H1 (cell line): ENCODE data around the gene RASEF. TPM values are rescaled to one million over a fixed set of nuclear protein-coding genes. Genes with fewer than 3 reads are reported as not detected.

Experiments used
- CTCF ChIA-PET: fragments of 300-600 bp; sonication (Branson Sonifier 250); formaldehyde crosslinking; loops from one replicate; lab custom pipeline; 2021; ENCODE audit not compliant: partially characterized antibody; lab: Charles Lee
- POLR2A ChIA-PET: fragments of 300-600 bp; sonication (Branson Sonifier 250); formaldehyde crosslinking; loops from one replicate; lab custom pipeline; 2021; ENCODE audit warnings: inconsistent platforms; ENCODE audit not compliant: partially characterized antibody; lab: Charles Lee
- DNase-seq, 2 experiments: peaks; one replicate each; pipeline versions ENCODE4 v3.0.0 to v3.0.0-alpha.2; 2010 to 2022; ENCODE audit warnings: low spot score in 2 of 2, low read depth in 1 of 2, mixed read lengths in 1 of 2
- FAIRE-seq: peaks from 2 replicates; lab custom pipeline; 2011; peaks lifted over from hg19 to GRCh38; lab: Jason Lieb, UNC
- H2AFZ ChIP-seq: 2 replicates; pipeline ENCODE4 v1.8.1; 2012; ENCODE audit warnings: low read length, inconsistent platforms
- H2AK5ac ChIP-seq: 2 replicates; pipeline ENCODE4 v1.6.1; 2013; ENCODE audit warnings: low read depth, low read length
- H2BK120ac ChIP-seq: replicated peaks from 2 replicates; pipeline ENCODE3; 2013; ENCODE audit warnings: low read depth, low read length, inconsistent platforms
- H2BK12ac ChIP-seq: 2 replicates; pipeline ENCODE4 v1.6.1; 2013; ENCODE audit warnings: low read depth, low read length
- H2BK15ac ChIP-seq: 2 replicates; pipeline ENCODE4 v1.6.1; 2013; ENCODE audit warnings: low read length
- H2BK20ac ChIP-seq: 2 replicates; pipeline ENCODE4 v1.6.1; 2013; ENCODE audit warnings: low read length
- H2BK5ac ChIP-seq: 2 replicates; pipeline ENCODE4 v1.6.1; 2013; ENCODE audit warnings: low read depth, low read length
- H3K14ac ChIP-seq: 2 replicates; pipeline ENCODE4 v1.6.1; 2013; ENCODE audit warnings: inconsistent platforms; ENCODE audit not compliant: insufficient read length
- H3K18ac ChIP-seq: 2 replicates; pipeline ENCODE4 v1.6.1; 2013; ENCODE audit warnings: low read length; ENCODE audit errors: extremely low read depth
- H3K23ac ChIP-seq: 2 replicates; pipeline ENCODE4 v1.6.1; 2013; ENCODE audit warnings: inconsistent platforms; ENCODE audit not compliant: insufficient read length
- H3K23me2 ChIP-seq: 2 replicates; pipeline ENCODE4 v1.6.1; 2013; ENCODE audit warnings: low read depth, low read length
- H3K27ac ChIP-seq: 2 replicates; pipeline ENCODE4 v1.6.1; 2011; ENCODE audit warnings: low read depth, low read length, inconsistent platforms
- H3K27me3 ChIP-seq, 4 experiments: replicated peaks in 1 of 4; 1 replicate in 1 of 4; 2 replicates in 3 of 4; pipeline versions ENCODE4 v1.6.1 to v1.8.1; 2011 to 2013; ENCODE audit warnings: low read length in 3 of 4, mild to moderate bottlenecking in 3 of 4, inconsistent platforms in 2 of 4, mixed read lengths in 2 of 4, moderate library complexity in 1 of 4; ENCODE audit not compliant: control insufficient read depth in 3 of 4, insufficient read depth in 3 of 4; ENCODE audit errors: extremely low read depth in 1 of 4
- H3K36me3 ChIP-seq, 4 experiments: 2 replicates each; pipeline versions ENCODE4 v1.6.1 to v1.8.1; 2011 to 2013; ENCODE audit warnings: mild to moderate bottlenecking in 4 of 4, low read length in 3 of 4, moderate library complexity in 2 of 4, control low read depth in 1 of 4, inconsistent platforms in 1 of 4; ENCODE audit not compliant: insufficient read depth in 4 of 4, control insufficient read depth in 2 of 4
- H3K4ac ChIP-seq: replicated peaks from 2 replicates; pipeline ENCODE3; 2013; ENCODE audit warnings: low read length, low read depth, mixed read lengths, inconsistent platforms; ENCODE audit not compliant: insufficient read length
- H3K4me1 ChIP-seq, 4 experiments: replicated peaks in 1 of 4; 1 replicate in 1 of 4; 2 replicates in 3 of 4; pipeline versions ENCODE4 v1.6.1 to v1.8.1; 2011 to 2013; ENCODE audit warnings: low read length in 3 of 4, inconsistent platforms in 2 of 4, mixed read lengths in 1 of 4; ENCODE audit not compliant: insufficient read depth in 4 of 4, control insufficient read depth in 3 of 4
- H3K4me2 ChIP-seq, 2 experiments: 2 replicates each; pipeline versions ENCODE4 v1.6.1 to v1.8.1; 2011 to 2013; ENCODE audit warnings: low read depth in 2 of 2, low read length in 2 of 2, control low read depth in 1 of 2, inconsistent platforms in 1 of 2, mild to moderate bottlenecking in 1 of 2; ENCODE audit not compliant: insufficient read depth in 1 of 2
- H3K4me3 ChIP-seq, 4 experiments: fragments of 200-600, 300-600 bp in 1 of 4; sonication (generic), shearing (Covaris generic), sonication (Bioruptor Twin) in 1 of 4; 2 replicates each; pipeline versions ENCODE4 v1.5.1 to v1.8.1; 2011 to 2016; ENCODE audit warnings: low read length in 4 of 4, low read depth in 3 of 4, control low read depth in 2 of 4, inconsistent platforms in 2 of 4, mild to moderate bottlenecking in 2 of 4, mixed read lengths in 1 of 4, moderate library complexity in 1 of 4; ENCODE audit not compliant: insufficient read depth in 2 of 4; ENCODE audit errors: extremely low read depth in 1 of 4
- H3K56ac ChIP-seq: replicated peaks from 2 replicates; pipeline ENCODE3; 2013; ENCODE audit warnings: low read depth, mild to moderate bottlenecking, mixed read lengths, low read length, inconsistent platforms; ENCODE audit not compliant: insufficient read length
- H3K79me1 ChIP-seq: 2 replicates; pipeline ENCODE4 v1.6.1; 2013; ENCODE audit warnings: low read depth, low read length, control low read depth
- H3K79me2 ChIP-seq, 2 experiments: 2 replicates each; pipeline versions ENCODE4 v1.6.1 to v1.8.1; 2012 to 2013; ENCODE audit warnings: low read length in 2 of 2, mild to moderate bottlenecking in 2 of 2, inconsistent platforms in 1 of 2; ENCODE audit not compliant: insufficient read depth in 2 of 2, control insufficient read depth in 1 of 2
- H3K9ac ChIP-seq, 4 experiments: replicated peaks in 1 of 4; 1 replicate in 1 of 4; 2 replicates in 3 of 4; pipeline versions ENCODE4 v1.6.1 to v1.8.1; 2011 to 2013; ENCODE audit warnings: low read depth in 3 of 4, low read length in 3 of 4, control low read depth in 2 of 4, mild to moderate bottlenecking in 2 of 4, moderate library complexity in 2 of 4, inconsistent platforms in 1 of 4; ENCODE audit errors: extremely low read depth in 1 of 4
- H3K9me3 ChIP-seq, 2 experiments: 2 replicates each; pipeline versions ENCODE4 v1.6.1 to v1.8.1; 2012 to 2013; ENCODE audit warnings: mild to moderate bottlenecking in 2 of 2, moderate library complexity in 2 of 2, control low read depth in 1 of 2, inconsistent platforms in 1 of 2, low read depth in 1 of 2, low read length in 1 of 2, mixed read lengths in 1 of 2; ENCODE audit not compliant: insufficient read depth in 2 of 2
- H4K20me1 ChIP-seq, 2 experiments: replicated peaks in 1 of 2; 2 replicates each; pipeline versions ENCODE3 to v1.8.1; 2011 to 2013; ENCODE audit warnings: inconsistent platforms in 2 of 2, low read length in 2 of 2, mild to moderate bottlenecking in 1 of 2; ENCODE audit not compliant: insufficient read depth in 2 of 2, control insufficient read depth in 1 of 2
- H4K5ac ChIP-seq: 2 replicates; pipeline ENCODE4 v1.6.1; 2013; ENCODE audit warnings: low read length, low read depth, mixed read lengths, inconsistent platforms; ENCODE audit not compliant: insufficient read length
- H4K8ac ChIP-seq: 2 replicates; pipeline ENCODE4 v1.8.0; 2013; ENCODE audit warnings: mild to moderate bottlenecking, moderate library complexity, low read length, inconsistent platforms; ENCODE audit not compliant: insufficient read depth; ENCODE audit errors: extremely low read depth
- H4K91ac ChIP-seq: replicated peaks from 2 replicates; pipeline ENCODE3; 2013; ENCODE audit warnings: low read length, mixed read lengths, inconsistent platforms; ENCODE audit not compliant: insufficient read length
- CHD2 ChIP-seq: IDR thresholded peaks from 2 replicates; pipeline ENCODE4 v1.6.1; 2012; ENCODE audit warnings: low read length, improper control_type of control experiment
- CREB1 ChIP-seq: IDR thresholded peaks from 2 replicates; pipeline ENCODE4 v1.6.1; 2012; ENCODE audit warnings: inconsistent platforms
- EGR1 ChIP-seq: IDR thresholded peaks from 2 replicates; pipeline ENCODE4 v1.6.1; 2011; ENCODE audit warnings: low read depth, low read length, borderline replicate concordance
- EZH2 ChIP-seq: fragments of 200-600 bp; sonication (generic); IDR thresholded peaks from 2 replicates; pipeline ENCODE4 v1.7.1; 2012; ENCODE audit warnings: low read depth, mild to moderate bottlenecking, moderate library complexity, low read length, inconsistent platforms; ENCODE audit not compliant: severe bottlenecking
- FOSL1 ChIP-seq: IDR thresholded peaks from 2 replicates; pipeline ENCODE4 v1.6.1; 2011; ENCODE audit warnings: mild to moderate bottlenecking, low read depth, low read length, moderate library complexity; ENCODE audit not compliant: insufficient read depth
- POU5F1 ChIP-seq: IDR thresholded peaks from 2 replicates; pipeline ENCODE4 v1.6.1; 2011; ENCODE audit warnings: low read depth, mild to moderate bottlenecking, low read length, moderate library complexity
- RXRA ChIP-seq: IDR thresholded peaks from 2 replicates; pipeline ENCODE4 v1.6.1; 2011; ENCODE audit warnings: low read depth, mild to moderate bottlenecking, low read length, moderate library complexity; ENCODE audit not compliant: insufficient read depth
- SUZ12 ChIP-seq: fragments of 200-600 bp; sonication (generic); IDR thresholded peaks from 2 replicates; pipeline ENCODE4 v1.6.1; 2012; ENCODE audit warnings: mild to moderate bottlenecking, inconsistent platforms, low read length, moderate library complexity, mixed read lengths
- TEAD4 ChIP-seq: IDR thresholded peaks from 2 replicates; pipeline ENCODE4 v1.6.1; 2012; ENCODE audit warnings: low read depth, low read length, inconsistent platforms, mixed read lengths
- ZNF274 ChIP-seq: IDR thresholded peaks from 2 replicates; pipeline ENCODE4 v1.7.0; 2012; ENCODE audit warnings: low read length, borderline replicate concordance; ENCODE audit errors: extremely low read depth
- WGBS, 2 experiments: shearing (Covaris generic) in 1 of 2; methylation state at CpG; one replicate each; pipeline versions ENCODE4 v1.1.6 to v1.1.7; 2013 to 2015; ENCODE audit warnings: low lambda C conversion rate in 2 of 2, mixed read lengths in 2 of 2, inconsistent platforms in 1 of 2, low coverage in 1 of 2, missing lambda C conversion rate in 1 of 2; ENCODE audit not compliant: insufficient replicate concordance in 2 of 2, insufficient coverage in 1 of 2, insufficient read length in 1 of 2; ENCODE audit errors: extremely low coverage in 1 of 2, missing lambda C conversion rate in 1 of 2; 5-methylcytosine and 5-hydroxymethylcytosine counted together
- polyA plus RNA-seq, 7 experiments: library from polyadenylated mRNA; depleted of rRNA in 3 of 7; stranded (reverse) in 5 of 7; unstranded in 2 of 7; fragments of >200 nt in 5 of 7; fragments of 200-250 nt in 2 of 7; gene quantifications; 1 replicate in 5 of 7; 2 replicates in 1 of 7; 4 replicates in 1 of 7; pipeline versions ENCODE4 v1.2.1 to v1.2.3, GENCODE V29; 2011 to 2013; ENCODE audit warnings: missing spikeins in 2 of 7, mixed read lengths in 2 of 7
- total RNA-seq: library from RNA; stranded (reverse); fragmentation: NEBNext Ultra II Directional; extraction: Animal tissue kit (Norgen Biotek cat#: 25700); gene quantifications from 2 replicates; pipeline ENCODE4 v1.2.1, GENCODE V29; 2021
- TF ChIP-seq, protein P1 (sequence below): IDR thresholded peaks from 2 replicates; pipeline ENCODE4 v1.6.1; 2012; ENCODE audit warnings: low read length, inconsistent platforms
- TF ChIP-seq, protein P2 (sequence below): IDR thresholded peaks from 2 replicates; pipeline ENCODE4 v1.6.1; 2011; ENCODE audit warnings: low read depth, mild to moderate bottlenecking, low read length; ENCODE audit not compliant: insufficient read depth

The RASEF gene
- total and polyA plus RNA-seq, 2 of the 8 experiments (the other 6 are each of a cell fraction or from before 2014, with no cell fraction given): 1.1 to 4.6 TPM

DNA sequence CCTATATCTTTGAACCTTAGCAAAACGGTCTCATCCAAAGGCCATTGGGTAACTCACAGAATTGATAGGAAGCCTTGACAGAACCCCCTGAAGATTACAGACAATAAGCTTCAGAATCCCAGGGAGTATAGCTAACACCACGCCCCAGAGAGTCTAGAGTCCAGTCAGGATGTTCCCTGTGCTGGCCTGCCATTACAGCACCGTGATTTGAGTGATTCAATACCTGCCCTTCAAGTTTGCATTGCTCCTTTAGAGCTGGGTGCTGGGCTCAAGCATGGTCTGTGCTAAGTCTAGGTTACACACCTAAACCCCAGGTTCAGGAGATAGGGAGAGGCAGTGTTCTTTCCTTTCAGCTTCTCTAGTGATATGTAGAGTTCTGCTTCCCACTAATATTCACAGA, 90.5 kb downstream of the RASEF start:
- TF ChIP-seq FOSL1 (no peak), POU5F1 (no peak), SUZ12 (no peak), CREB1 (no peak), CHD2 (no peak), ZNF274 (no peak), TEAD4 (no peak), RXRA (no peak), EGR1 (no peak), EZH2 (no peak)
- TF ChIP-seq, protein P1, sequence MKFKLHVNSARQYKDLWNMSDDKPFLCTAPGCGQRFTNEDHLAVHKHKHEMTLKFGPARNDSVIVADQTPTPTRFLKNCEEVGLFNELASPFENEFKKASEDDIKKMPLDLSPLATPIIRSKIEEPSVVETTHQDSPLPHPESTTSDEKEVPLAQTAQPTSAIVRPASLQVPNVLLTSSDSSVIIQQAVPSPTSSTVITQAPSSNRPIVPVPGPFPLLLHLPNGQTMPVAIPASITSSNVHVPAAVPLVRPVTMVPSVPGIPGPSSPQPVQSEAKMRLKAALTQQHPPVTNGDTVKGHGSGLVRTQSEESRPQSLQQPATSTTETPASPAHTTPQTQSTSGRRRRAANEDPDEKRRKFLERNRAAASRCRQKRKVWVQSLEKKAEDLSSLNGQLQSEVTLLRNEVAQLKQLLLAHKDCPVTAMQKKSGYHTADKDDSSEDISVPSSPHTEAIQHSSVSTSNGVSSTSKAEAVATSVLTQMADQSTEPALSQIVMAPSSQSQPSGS: no peak
- TF ChIP-seq, protein P2, sequence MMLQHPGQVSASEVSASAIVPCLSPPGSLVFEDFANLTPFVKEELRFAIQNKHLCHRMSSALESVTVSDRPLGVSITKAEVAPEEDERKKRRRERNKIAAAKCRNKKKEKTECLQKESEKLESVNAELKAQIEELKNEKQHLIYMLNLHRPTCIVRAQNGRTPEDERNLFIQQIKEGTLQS: no peak
- Histone ChIP-seq H3K4ac (no peak overlapping the region), H3K18ac (no peak overlapping the region), H3K36me3 (no peaks in the 10 kb centered on the region), H2AFZ (0 out of 2 replicates have a peak overlapping the region, but pooled peaks have one; percentile 32), H4K5ac (no peak overlapping the region), H3K23ac (no peak overlapping the region), H2AK5ac (no peak overlapping the region), H4K20me1 (no peaks in the 10 kb centered on the region), H2BK120ac (no peak overlapping the region), H3K4me2 (no peak overlapping the region), H3K14ac (no peak overlapping the region), H2BK12ac (no peak overlapping the region), H3K79me2 (no peaks in the 10 kb centered on the region), H2BK20ac (no peak overlapping the region), H3K79me1 (no peaks in the 10 kb centered on the region), H4K8ac (no peak overlapping the region; the same call in 1 of the 2 replicates), H3K9me3 (peaks cover 0 to 7% of the 10 kb centered on the region in 2 experiments; a peak in 1 of 4 replicates), H3K4me1 (no peaks in the 10 kb centered on the region), H3K23me2 (no peaks in the 10 kb centered on the region; the same call in 1 of the 2 replicates), H3K56ac (no peak overlapping the region), H3K27me3 (no peaks in the 10 kb centered on the region), H3K9ac (no peak overlapping the region), H3K4me3 (no peak overlapping the region), H4K91ac (no peak overlapping the region), H2BK5ac (no peak overlapping the region), H3K27ac (no peak overlapping the region), H2BK15ac (no peak overlapping the region)
- ChIA-PET CTCF (interaction anchor here (1.9 kb wide), 1 partner anchor 10 kb away, joined by 9 read pairs; no protein-coding TSS in a partner anchor), POLR2A (no interaction called here)
- 80% methylated on average over 3 of the region's 3 CpGs; no CpG with 5 or more reads in 1 of the 2 experiments for WGBS, 2 experiments
- DNase-seq (no peak), FAIRE-seq (no peak)
